ENCODE measurements around the gene LAMC3.

The LAMC3 gene

DNA sequence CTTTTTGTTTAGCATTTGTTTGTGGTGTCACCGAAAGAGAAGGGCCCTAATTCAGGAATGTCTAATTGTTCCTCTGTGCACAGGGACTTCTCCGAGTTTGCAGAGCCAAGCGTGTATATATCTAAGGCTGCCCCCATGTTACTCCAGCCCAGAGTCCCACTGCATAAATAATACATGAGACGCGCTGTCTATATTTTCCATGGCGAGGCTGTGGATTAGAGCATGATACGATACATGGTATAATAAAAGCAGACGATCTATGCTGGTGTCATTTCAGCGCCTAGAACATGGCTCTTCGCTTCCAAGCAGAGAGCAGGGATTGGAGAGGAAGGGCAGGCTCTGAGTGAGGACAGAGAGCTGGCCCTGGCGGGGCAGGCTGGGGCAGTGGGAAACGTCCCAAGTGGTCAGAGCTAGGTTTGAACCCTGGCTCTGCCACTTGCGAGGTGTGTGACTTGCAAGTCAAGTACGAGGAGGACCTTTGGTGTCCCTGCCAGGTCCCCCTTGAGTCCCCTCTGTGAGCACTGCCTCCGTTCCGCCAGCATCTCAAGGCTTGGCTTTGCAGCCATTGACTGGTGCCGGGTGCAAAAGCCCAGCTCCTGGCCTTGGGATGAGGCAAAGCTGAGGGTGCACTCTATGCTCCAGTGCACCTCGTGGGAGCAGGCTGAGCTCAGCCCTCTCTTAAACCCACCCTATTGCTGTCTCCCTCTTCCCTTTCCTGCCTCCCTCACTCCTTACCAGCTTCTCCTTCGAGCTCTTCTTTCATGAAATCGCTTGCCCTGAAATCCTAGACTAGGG is 29.2 kb upstream of the LAMC3 start:
- DNase-seq (ENCODE audit: low spot score), result no peak

- DNase-seq (ENCODE audit: low spot score), result no peak
Observed at GRCh38 chr9:130980526-130980925, 28.4 kb upstream of the LAMC3 start.

GRCh38 chr9:130981002-130981755 is 27.8 kb upstream of the LAMC3 start:
- DNase-seq (ENCODE audit: low spot score), result no peak

DNA sequence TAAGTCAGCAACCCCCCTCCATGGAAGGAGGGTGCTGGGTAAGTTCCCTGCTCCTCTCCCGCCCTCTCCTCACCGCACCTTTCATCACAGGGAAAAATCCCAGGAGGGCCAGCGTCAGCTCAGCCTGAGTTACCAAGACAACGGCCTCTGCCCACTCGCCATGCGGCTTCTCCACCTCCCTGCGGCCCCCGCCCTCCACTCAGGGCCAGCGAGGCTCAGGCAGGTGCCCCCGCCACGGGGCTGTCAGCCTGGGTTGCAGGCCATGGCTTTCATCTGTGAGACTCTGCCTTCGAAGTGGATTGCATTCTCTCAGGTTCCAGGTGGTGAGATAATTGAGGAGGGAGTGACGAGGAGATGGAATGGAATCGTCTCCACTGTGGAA is 27.2 kb upstream of the LAMC3 start:
- no peak for DNase-seq (ENCODE audit: low spot score)

- no peak for DNase-seq (ENCODE audit: low spot score)
Observed at GRCh38 chr9:130982636-130983358, 26.2 kb upstream of the LAMC3 start.

- no peak for DNase-seq (ENCODE audit: low spot score)
Observed at GRCh38 chr9:130983359-130983670, 25.7 kb upstream of the LAMC3 start.

GRCh38 chr9:130983970-130984369 is 25.0 kb upstream of the LAMC3 start:
- no peak for DNase-seq (ENCODE audit: low spot score)

GRCh38 chr9:130984521-130984920 is 24.5 kb upstream of the LAMC3 start:
- DNase-seq (ENCODE audit: low spot score), result no peak

DNA sequence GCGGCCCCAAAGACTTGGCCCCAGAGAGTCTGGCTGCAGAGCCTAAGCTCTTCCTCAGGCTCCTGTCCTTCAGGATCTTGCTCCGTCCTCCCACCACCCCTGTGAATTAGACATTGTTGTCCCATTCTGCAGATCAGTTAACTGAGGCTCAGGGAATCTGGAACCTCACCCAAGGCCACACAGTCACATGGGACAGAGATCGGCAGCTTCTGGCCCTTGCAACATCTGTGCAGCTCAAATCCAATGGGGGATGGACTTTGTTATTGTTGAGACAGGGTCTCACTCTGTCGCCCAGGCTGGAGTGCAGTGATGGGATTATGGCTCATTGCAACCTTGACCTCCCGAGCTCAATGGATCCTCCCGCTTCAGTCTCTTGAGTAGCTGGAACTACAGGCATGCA is 23.9 kb upstream of the LAMC3 start:
- DNase-seq (ENCODE audit: low spot score), result no peak

DNA sequence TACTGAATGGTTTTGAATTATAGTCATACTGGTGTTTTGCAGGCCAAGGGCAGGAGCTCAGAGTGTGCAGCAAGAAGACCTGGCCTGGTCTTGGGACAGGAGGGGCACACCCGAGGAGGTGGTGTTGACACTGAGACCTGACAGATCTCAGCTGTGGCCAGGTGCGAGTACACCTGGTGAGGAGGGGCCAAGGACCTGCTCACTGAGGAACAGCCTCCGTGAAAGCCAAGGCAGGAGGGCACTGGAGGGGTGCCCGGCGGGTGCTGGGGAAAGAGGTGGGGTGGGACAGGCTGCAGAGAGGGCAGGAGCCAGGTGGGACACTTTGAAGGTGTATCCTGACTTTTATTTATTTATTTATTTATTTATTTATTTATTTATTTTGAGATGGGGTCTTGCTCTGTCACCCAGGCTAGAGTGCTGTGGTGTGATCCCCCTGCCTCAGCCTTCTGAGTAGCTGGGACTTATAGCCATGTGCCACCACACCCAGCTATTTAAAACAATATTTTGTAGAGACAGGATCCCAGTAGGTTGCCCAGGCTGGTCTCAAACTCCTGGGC is 23.3 kb upstream of the LAMC3 start:
- DNase-seq (ENCODE audit: low spot score), result no peak

DNA sequence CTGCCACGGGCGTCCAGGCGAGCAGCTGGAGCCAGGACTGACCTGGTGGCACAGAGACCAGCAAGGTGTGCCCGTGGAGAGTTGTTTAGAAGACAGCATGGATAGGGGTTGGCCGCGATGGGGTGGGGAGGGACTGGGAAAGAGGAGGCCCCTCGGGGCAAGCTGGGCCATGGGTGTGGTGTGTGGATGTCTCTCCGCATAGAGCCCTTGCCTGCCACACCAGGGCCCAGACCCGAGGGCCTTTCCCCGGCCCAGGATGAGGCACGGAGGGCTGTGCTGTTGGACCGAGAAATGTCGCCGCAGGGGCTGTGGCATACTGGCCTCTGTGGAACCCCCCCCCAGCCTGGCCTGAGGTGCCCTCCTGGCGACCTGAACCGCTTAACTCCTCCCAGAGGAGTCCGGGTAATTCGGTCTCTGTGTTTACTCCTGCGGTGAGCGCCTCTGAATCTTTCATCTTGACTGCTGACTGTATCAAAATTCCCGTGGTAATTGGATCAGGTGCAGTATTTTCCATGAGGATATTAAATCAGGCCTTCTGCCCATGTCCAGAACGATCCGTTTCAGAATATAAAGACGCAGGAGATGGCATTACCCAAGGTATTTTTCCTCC is 22.5 kb upstream of the LAMC3 start:
- DNase-seq (ENCODE audit: low spot score), result no peak

GRCh38 chr9:130987054-130987453 is 21.9 kb upstream of the LAMC3 start:
- no peak for DNase-seq (ENCODE audit: low spot score)

- no peak for DNase-seq (ENCODE audit: low spot score)
Observed at GRCh38 chr9:130987738-130988399, 21.1 kb upstream of the LAMC3 start.

DNA sequence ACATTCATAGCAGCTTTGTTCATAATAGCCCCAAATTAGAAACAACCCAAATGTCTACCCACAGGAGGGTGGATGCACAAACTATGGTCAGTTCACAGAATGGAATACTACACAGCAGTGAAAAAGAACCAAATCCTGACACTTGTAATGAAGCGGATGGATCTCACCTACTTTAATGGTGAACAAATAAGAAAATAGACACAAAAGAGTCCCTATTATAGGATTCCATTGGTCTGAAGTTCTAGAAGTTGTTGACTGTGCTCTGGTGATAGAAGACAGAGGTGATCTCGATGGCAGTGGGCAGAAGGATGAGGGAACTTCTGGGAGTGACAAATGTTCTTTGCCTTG is 20.6 kb upstream of the LAMC3 start:
- no peak for DNase-seq (ENCODE audit: low spot score)

GRCh38 chr9:130988905-130989304 is 20.1 kb upstream of the LAMC3 start:
- DNase-seq (ENCODE audit: low spot score), result no peak

GRCh38 chr9:130989391-130989790 is 19.6 kb upstream of the LAMC3 start:
- no peak for DNase-seq (ENCODE audit: low spot score)

DNA sequence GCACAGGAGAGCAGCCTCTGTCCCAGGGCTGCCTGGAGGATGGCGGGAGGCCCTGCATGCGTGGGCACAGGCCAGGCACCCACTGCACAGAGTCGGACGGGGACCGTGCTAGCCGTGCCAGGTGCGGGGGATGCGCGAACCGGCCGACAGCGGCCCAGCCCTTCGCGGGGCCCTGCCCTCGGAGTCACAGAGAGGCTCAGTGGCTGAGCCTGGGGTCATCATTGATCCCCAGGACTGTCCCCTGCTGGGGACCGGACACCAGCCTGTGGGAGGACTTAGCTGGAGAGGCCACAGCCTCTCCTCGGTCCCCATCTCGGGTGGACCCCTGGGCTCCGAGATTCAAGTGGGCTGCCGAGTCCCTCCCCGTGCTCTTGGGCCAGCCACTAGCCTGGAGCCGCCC is 19.1 kb upstream of the LAMC3 start:
- no peak for DNase-seq (ENCODE audit: low spot score)

GRCh38 chr9:130990306-130990977 is 18.5 kb upstream of the LAMC3 start:
- DNase-seq (ENCODE audit: low spot score), result no peak

DNA sequence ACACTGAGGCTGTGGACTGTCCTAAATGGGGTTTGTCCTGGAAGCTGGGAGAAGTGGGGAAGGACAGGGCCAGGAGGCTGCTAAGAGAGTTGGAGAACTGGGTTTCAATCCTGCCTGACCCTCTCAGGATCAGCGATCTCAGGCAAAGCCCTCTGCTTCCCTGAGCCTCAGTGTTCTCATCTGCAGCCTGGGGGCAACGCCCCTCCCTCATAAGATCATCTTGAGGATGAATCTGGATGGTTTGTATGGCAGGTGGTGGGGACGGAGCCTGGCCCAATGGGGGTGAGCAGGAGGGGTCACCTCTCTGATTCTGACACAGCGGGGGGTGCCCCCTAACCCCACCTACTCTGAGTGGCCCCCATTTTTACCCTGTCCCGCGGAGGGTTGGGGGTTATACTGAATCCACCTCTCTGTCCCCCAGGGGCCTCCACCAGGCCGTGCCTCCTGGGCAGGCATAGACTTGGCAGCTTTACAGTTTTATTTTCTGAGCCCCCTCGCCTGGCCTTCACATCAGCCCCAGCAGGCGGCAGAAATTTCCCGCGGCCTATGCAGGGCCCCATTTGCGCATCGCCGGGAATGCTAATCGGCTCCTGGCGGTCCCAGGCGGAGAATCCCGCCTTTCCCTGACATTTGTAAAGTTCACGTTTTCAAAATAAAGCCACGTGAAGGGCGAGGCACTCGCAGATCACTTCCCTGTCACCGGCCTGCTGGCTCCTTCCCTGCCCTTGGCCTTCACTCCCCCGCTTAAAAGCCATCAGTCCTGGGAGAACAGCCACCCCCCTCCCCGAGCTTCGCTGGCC is 17.8 kb upstream of the LAMC3 start:
- DNase-seq (ENCODE audit: low spot score), result no peak

Measured in CD4-positive, alpha-beta T cell treated with Interleukin-6 at 100 ng/mL for 8 hours (primary cell).